WI38 (cell line): ENCODE measurements around the gene HELLS.
A peak's percentile ranks its signal among the peaks of the same experiment; 100 is the strongest.
"Not testable (repeated sequence)": the region's sequence is repeated elsewhere in the genome, so short reads cannot be mapped to it uniquely, and the experiment has no call there.

Experiments
- H3K4me3 ChIP-seq: 2 replicates; pipeline ENCODE4 v1.5.1; 2011; ENCODE audit warnings: low read depth, mild to moderate bottlenecking, control low read depth, low read length
- TF ChIP-seq, protein P1 (sequence below): IDR thresholded peaks from 2 replicates; pipeline ENCODE4 v1.5.1; 2012; ENCODE audit warnings: low read depth, mild to moderate bottlenecking, control low read depth, low read length

Gene HELLS

DNA sequence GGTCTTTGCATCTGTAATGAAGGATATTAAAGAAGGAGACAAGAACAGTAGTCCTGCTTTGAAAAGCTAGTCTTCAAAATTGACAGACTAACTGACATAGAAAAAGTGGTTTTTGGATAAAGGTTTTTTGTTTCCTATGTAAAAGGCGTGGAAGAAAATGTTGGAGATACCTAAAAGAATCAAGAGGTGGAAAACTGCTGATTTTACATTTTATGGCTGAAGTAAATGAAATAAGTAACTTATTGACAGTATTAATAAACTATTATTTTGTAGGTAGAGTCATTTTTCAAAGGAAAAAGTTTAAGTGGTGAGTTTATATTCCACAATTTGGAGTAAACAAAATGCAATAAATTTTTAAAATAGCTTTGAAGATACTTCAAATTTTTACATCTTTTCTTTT, 12.6 kb upstream of the HELLS start:
- TF ChIP-seq, protein P1, sequence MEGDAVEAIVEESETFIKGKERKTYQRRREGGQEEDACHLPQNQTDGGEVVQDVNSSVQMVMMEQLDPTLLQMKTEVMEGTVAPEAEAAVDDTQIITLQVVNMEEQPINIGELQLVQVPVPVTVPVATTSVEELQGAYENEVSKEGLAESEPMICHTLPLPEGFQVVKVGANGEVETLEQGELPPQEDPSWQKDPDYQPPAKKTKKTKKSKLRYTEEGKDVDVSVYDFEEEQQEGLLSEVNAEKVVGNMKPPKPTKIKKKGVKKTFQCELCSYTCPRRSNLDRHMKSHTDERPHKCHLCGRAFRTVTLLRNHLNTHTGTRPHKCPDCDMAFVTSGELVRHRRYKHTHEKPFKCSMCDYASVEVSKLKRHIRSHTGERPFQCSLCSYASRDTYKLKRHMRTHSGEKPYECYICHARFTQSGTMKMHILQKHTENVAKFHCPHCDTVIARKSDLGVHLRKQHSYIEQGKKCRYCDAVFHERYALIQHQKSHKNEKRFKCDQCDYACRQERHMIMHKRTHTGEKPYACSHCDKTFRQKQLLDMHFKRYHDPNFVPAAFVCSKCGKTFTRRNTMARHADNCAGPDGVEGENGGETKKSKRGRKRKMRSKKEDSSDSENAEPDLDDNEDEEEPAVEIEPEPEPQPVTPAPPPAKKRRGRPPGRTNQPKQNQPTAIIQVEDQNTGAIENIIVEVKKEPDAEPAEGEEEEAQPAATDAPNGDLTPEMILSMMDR = no peak
- H3K4me3 ChIP-seq = no peak overlapping the region

DNA sequence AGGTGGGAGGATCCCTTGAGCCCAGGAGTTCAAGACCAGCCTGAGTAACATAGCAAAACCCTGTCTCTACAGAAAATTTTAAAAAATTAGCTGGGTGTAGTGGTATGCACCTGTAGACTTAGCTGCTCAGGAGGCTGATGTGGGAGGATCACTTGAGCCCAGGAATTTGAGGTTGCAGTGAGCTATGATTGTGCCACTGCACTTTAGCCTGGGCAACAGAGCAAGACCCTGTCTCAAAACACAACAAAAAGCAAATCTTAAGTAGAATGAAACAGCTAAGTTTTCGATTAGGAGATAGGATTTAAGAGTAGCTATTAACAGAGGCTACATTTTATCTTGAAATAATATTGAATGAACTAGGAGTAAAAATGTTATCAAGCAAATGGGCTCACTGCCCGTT, 3.3 kb upstream of the HELLS start:
- H3K4me3 ChIP-seq = not testable (repeated sequence)

DNA sequence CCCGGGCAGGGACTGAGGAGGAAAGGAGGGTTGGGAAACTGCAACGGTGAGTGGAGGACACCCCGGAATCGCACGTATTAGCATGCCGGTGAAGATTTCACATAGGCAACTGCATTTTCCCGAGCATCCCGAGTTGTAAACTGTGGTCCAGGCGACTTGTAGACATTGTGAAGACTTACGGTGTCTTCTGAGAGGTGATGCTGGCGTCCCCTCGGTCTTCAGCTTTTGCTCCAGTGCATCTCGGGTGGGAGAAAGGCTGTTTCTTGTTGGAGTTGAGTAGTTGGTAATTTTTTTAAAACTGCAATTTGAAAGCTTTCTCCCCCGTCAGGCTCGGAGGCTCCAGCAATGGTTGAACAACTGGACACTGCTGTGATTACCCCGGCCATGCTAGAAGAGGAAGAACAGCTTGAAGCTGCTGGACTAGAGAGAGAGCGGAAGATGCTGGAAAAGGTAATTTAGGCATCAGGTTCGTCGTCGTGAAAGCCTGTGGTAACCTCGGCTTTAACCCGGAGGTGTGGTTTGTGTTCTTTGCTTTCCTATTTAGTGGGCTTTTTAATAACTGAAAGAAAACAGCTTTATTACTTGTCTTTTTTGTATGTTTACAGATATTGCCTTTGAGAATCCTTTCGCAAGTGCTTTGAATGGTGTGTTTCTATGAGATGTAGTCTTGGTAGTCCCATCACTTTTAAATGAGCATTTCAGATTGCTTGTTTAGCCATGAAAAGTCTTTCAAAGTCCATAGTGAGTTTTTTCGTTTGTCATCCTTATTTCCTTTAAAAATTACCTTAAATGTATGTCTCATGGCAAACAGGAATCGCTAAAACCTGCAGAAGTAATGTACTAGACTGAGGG, 687 bp downstream of the HELLS start:
- peak overlapping the region; percentile 93 for H3K4me3 ChIP-seq
- TF ChIP-seq, protein P1 = no peak

DNA sequence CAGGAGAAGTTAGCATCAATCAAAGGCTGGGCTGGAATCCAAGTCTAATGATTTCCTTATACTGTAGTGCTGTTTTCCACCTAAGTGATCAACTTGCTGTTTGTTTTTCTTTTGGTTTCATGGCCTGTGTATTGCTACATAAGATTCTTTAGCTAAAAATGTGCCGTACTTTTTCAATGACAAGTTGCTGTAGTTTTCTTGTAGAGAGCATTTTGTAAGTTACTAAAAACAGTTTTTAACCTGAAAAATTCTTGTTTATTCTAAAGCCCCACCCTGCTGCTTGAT, 1.3 kb downstream of the HELLS start:
- H3K4me3 ChIP-seq = peak overlapping the region; percentile 93
- TF ChIP-seq, protein P1 = no peak

- TF ChIP-seq, protein P1 = no peak
- no peak overlapping the region for H3K4me3 ChIP-seq
Observed at GRCh38 chr10:94549221-94549620, 3.6 kb downstream of the HELLS start.

GRCh38 chr10:94567714-94568307, 22.2 kb downstream of the HELLS start:
- H3K4me3 ChIP-seq = not testable (repeated sequence)

- TF ChIP-seq, protein P1 = no peak
- no peak overlapping the region for H3K4me3 ChIP-seq
Observed at GRCh38 chr10:94571081-94571480, 25.5 kb downstream of the HELLS start.

GRCh38 chr10:94571528-94571927, 25.9 kb downstream of the HELLS start:
- TF ChIP-seq, protein P1 = no peak
- H3K4me3 ChIP-seq = no peak overlapping the region
